ENCODE data around the gene OR5K4. TPM values are rescaled to one million over a fixed set of nuclear protein-coding genes. Genes with fewer than 3 reads are reported as not detected.

OR5K4 gene
- total and polyA plus RNA-seq, 2 of the 4 experiments (the other 2 are of a cell fraction): not detected

DNA sequence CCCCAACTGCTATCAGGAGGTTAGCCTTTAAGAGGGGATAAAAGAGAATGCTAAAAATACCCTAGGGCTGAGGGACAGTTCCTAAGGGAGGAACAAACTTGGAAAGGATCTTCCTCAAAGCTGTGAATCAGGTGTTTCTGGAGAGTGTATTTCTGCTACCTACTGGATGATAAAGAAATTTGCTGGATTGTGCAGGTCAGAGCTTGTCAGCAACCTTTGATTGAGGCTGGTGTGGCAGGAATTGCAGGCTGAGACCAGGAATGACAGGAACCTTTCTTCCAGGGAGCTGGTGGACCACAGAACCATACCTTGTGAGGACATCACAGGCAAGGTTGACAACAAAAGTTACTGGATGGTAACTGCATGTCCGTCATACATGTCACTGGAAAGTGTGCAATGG lies 14.6 kb upstream of the OR5K4 start:
- TF ChIP-seq MAZ (IDR thresholded peaks at IDR 0.05; ENCODE audit: borderline replicate concordance, low read depth, low read length): no peak
- TF ChIP-seq, protein P1, sequence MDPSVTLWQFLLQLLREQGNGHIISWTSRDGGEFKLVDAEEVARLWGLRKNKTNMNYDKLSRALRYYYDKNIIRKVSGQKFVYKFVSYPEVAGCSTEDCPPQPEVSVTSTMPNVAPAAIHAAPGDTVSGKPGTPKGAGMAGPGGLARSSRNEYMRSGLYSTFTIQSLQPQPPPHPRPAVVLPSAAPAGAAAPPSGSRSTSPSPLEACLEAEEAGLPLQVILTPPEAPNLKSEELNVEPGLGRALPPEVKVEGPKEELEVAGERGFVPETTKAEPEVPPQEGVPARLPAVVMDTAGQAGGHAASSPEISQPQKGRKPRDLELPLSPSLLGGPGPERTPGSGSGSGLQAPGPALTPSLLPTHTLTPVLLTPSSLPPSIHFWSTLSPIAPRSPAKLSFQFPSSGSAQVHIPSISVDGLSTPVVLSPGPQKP (IDR thresholded peaks at IDR 0.05; ENCODE audit: borderline replicate concordance, low read depth, low read length): no peak
- no peak for TF ChIP-seq SMC3 (IDR thresholded peaks at IDR 0.05; ENCODE audit: low read depth, low read length)
- TF ChIP-seq FOS (IDR thresholded peaks at IDR 0.05; ENCODE audit: low read depth, low read length): no peak
- no peak for TF ChIP-seq BHLHE40 (IDR thresholded peaks at IDR 0.05; ENCODE audit: low read depth, low read length)
- no peak for TF ChIP-seq RFX5 (IDR thresholded peaks at IDR 0.05; ENCODE audit: low read depth, low read length)
- TF ChIP-seq POLR2A (IDR thresholded peaks at IDR 0.05; ENCODE audit: low read depth, low read length): no peak
- TF ChIP-seq RCOR1 (IDR thresholded peaks at IDR 0.05; ENCODE audit: insufficient replicate concordance, low read length): no peak
- TF ChIP-seq RAD21 (IDR thresholded peaks at IDR 0.05; ENCODE audit: low read length): no peak
- no peak for TF ChIP-seq CHD1 (IDR thresholded peaks at IDR 0.05; ENCODE audit: low read depth, low read length)
- TF ChIP-seq CEBPB (IDR thresholded peaks at IDR 0.05; ENCODE audit: low read depth, low read length): no peak
- TF ChIP-seq MAFK (IDR thresholded peaks at IDR 0.05; ENCODE audit: low read depth, low read length): no peak
- TF ChIP-seq, protein P2, sequence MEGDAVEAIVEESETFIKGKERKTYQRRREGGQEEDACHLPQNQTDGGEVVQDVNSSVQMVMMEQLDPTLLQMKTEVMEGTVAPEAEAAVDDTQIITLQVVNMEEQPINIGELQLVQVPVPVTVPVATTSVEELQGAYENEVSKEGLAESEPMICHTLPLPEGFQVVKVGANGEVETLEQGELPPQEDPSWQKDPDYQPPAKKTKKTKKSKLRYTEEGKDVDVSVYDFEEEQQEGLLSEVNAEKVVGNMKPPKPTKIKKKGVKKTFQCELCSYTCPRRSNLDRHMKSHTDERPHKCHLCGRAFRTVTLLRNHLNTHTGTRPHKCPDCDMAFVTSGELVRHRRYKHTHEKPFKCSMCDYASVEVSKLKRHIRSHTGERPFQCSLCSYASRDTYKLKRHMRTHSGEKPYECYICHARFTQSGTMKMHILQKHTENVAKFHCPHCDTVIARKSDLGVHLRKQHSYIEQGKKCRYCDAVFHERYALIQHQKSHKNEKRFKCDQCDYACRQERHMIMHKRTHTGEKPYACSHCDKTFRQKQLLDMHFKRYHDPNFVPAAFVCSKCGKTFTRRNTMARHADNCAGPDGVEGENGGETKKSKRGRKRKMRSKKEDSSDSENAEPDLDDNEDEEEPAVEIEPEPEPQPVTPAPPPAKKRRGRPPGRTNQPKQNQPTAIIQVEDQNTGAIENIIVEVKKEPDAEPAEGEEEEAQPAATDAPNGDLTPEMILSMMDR (conservative IDR thresholded peaks at IDR 0.05; ENCODE audit: low read depth, low read length): no peak
- no peak for TF ChIP-seq MXI1 (IDR thresholded peaks at IDR 0.05; ENCODE audit: borderline replicate concordance, low read depth, low read length)
- TF ChIP-seq NFE2L2 (IDR thresholded peaks at IDR 0.05; ENCODE audit: low read depth, low read length): no peak
- TF ChIP-seq, protein P3, sequence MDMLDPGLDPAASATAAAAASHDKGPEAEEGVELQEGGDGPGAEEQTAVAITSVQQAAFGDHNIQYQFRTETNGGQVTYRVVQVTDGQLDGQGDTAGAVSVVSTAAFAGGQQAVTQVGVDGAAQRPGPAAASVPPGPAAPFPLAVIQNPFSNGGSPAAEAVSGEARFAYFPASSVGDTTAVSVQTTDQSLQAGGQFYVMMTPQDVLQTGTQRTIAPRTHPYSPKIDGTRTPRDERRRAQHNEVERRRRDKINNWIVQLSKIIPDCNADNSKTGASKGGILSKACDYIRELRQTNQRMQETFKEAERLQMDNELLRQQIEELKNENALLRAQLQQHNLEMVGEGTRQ (IDR thresholded peaks at IDR 0.05; ENCODE audit: low read depth, low read length): no peak
- H2AK9ac ChIP-seq (replicated peaks; ENCODE audit: low read depth, low read length, poor library complexity): no peak overlapping the region
- H3K9ac ChIP-seq (ENCODE audit: low read depth, low read length): no peak overlapping the region
- no peak for ATAC-seq (ENCODE audit: low read depth)
- no TSS peak for BruUV-seq (replicated peaks)
- H3K9me1 ChIP-seq (ENCODE audit: insufficient read depth, low read length): no peaks in the 10 kb centered on the region
- H3K79me1 ChIP-seq (ENCODE audit: low read depth in 1 of 2, low read length in 2 of 2): no peaks in the 10 kb centered on the region
- POLR2A ChIA-PET (ENCODE audit: unreplicated experiment): no interaction called here
- H3K27ac ChIP-seq (ENCODE audit: insufficient read depth, low read length): no peak overlapping the region
- H3K36me3 ChIP-seq (ENCODE audit: control insufficient read depth, insufficient read depth, low read length): no peaks in the 10 kb centered on the region
- DNase-seq: no peak
- H3K4me2 ChIP-seq (ENCODE audit: low read depth, low read length): no peak overlapping the region
- no peak overlapping the region for H3K23ac ChIP-seq (ENCODE audit: low read depth, low read length)
- no peak overlapping the region for H3K56ac ChIP-seq (ENCODE audit: extremely low read depth, insufficient read depth, low read length)
- H4K5ac ChIP-seq (ENCODE audit: low read depth, low read length): no peak overlapping the region
- H2BK5ac ChIP-seq (ENCODE audit: low read depth, low read length, poor library complexity, severe bottlenecking): no peak overlapping the region
- H2AK5ac ChIP-seq (ENCODE audit: low read depth, low read length): no peak overlapping the region
- CTCF ChIA-PET: no interaction called here
- dilution Hi-C loops (cut with HindIII; ENCODE audit: low sequenced_read_pairs, unreplicated experiment) (loop anchor here (25.0 kb wide), 1 partner anchor 302 kb away; the partner anchor contains the start of gene GABRR3), intact Hi-C loops (cut with micrococcal nuclease) (no loop called here), in situ Hi-C loops (cut with MboI; ENCODE audit: low sequenced_read_pairs) (loop anchor here (25.0 kb wide), 2 partner anchors 223 to 552 kb away; no protein-coding TSS in a partner anchor)
- no peak overlapping the region for H2BK15ac ChIP-seq (ENCODE audit: low read depth, low read length)
- H2AFZ ChIP-seq (replicated peaks; ENCODE audit: low read length, poor library complexity): no peak overlapping the region
- no peak overlapping the region for H3K4me3 ChIP-seq (ENCODE audit: insufficient read depth, low read depth, low read length)
- no peak overlapping the region for H4K91ac ChIP-seq (ENCODE audit: insufficient read depth, low read depth, low read length)
- no peaks in the 10 kb centered on the region for H3K9me3 ChIP-seq (ENCODE audit: control insufficient read depth, insufficient read depth, low read length)
- H3K27me3 ChIP-seq (ENCODE audit: control insufficient read depth, insufficient read depth, low read length): no peaks in the 10 kb centered on the region; the same call in 1 of the 2 replicates
- H3K4me1 ChIP-seq (ENCODE audit: control insufficient read depth, insufficient read depth, low read length): no peaks in the 10 kb centered on the region
- no peak overlapping the region for H3K14ac ChIP-seq (replicated peaks; ENCODE audit: low read depth, low read length)
- H2BK20ac ChIP-seq (ENCODE audit: low read depth, low read length): no peak overlapping the region
- H4K8ac ChIP-seq (ENCODE audit: low read depth in 2 of 2, low read length in 2 of 2): no peak overlapping the region
- no CpG with 5 or more reads among the region's 1 CpG for whole genome bisulfite sequencing, 2 experiments (ENCODE audit: extremely low coverage in 2 of 2, insufficient read length in 1 of 2)
- no peaks in the 10 kb centered on the region for H4K20me1 ChIP-seq (ENCODE audit: insufficient read depth, low read length)
- H3K18ac ChIP-seq (ENCODE audit: low read depth, low read length): no peak overlapping the region
- H2BK120ac ChIP-seq (ENCODE audit: low read depth, low read length): no peak overlapping the region
- no peak overlapping the region for H3K4ac ChIP-seq (ENCODE audit: low read depth, low read length)

Data from IMR-90 (cell line).